CD4-positive, alpha-beta T cell (primary cell): ENCODE data around the gene SLCO2A1. TPM values are rescaled to one million over a fixed set of nuclear protein-coding genes. Genes with fewer than 3 reads are reported as not detected.

ENCODE experiments used
- ATAC-seq: fragments of 200-7000 bp; cut with Tn5 transposase; one replicate; pipeline ENCODE4 v1.10.0; 2022; ENCODE audit warnings: mild to moderate bottlenecking; ENCODE audit not compliant: poor library complexity
- CTCF ChIA-PET: fragments of 350-600 bp; sonication (Branson Sonifier 250); formaldehyde crosslinking; loops from one replicate; lab custom pipeline; 2021; ENCODE audit warnings: antibody characterized with exemption, inconsistent platforms; lab: Charles Lee
- POLR2A ChIA-PET: fragments of 350-600 bp; sonication (Branson Sonifier 250); formaldehyde crosslinking; loops from one replicate; lab custom pipeline; 2021; ENCODE audit warnings: antibody characterized with exemption, inconsistent platforms; lab: Charles Lee
- DNase-seq, 14 experiments: peaks; one replicate each; pipeline ENCODE4 v3.0.0-alpha.2; 2013 to 2020; ENCODE audit warnings: mixed read lengths in 2 of 14
- H3K27ac ChIP-seq, 2 donors: one replicate each; pipeline versions ENCODE4 v1.5.1 to v1.7.0; 2013; ENCODE audit warnings: low read length in 2 of 2, low read depth in 1 of 2, mild to moderate bottlenecking in 1 of 2
- H3K27me3 ChIP-seq, 2 experiments: 1 replicate in 1 of 2; 2 replicates in 1 of 2; pipeline versions ENCODE4 v1.6.1 to v1.7.0; 2013; ENCODE audit warnings: low read length in 2 of 2, control low read depth in 1 of 2, mild to moderate bottlenecking in 1 of 2, moderate library complexity in 1 of 2; ENCODE audit not compliant: insufficient read depth in 2 of 2, control insufficient read depth in 1 of 2
- H3K36me3 ChIP-seq: one replicate; pipeline ENCODE4 v1.6.1; 2013; ENCODE audit warnings: low read length, control low read depth; ENCODE audit not compliant: insufficient read depth
- H3K4me1 ChIP-seq: one replicate; pipeline ENCODE4 v1.6.1; 2013; ENCODE audit warnings: low read length, control low read depth; ENCODE audit not compliant: insufficient read depth
- H3K4me3 ChIP-seq: one replicate; pipeline ENCODE4 v1.5.1; 2013; ENCODE audit warnings: mild to moderate bottlenecking, low read length, moderate library complexity
- H3K9me3 ChIP-seq, 2 experiments: 1 replicate in 1 of 2; 2 replicates in 1 of 2; pipeline versions ENCODE4 v1.6.1 to v1.7.0; 2013; ENCODE audit warnings: low read length in 2 of 2, mild to moderate bottlenecking in 2 of 2, control low read depth in 1 of 2, moderate library complexity in 1 of 2; ENCODE audit not compliant: control insufficient read depth in 1 of 2, insufficient read depth in 1 of 2
- H3K27ac Mint-ChIP-seq: one replicate; pipeline ENCODE4 v1.8.0; 2020; ENCODE audit warnings: mixed read lengths
- H3K27me3 Mint-ChIP-seq: one replicate; pipeline ENCODE4 v1.8.0; 2021; ENCODE audit warnings: mixed read lengths
- H3K36me3 Mint-ChIP-seq: one replicate; pipeline ENCODE4 v1.8.0; 2021; ENCODE audit warnings: low read depth, mixed read lengths
- H3K4me1 Mint-ChIP-seq: one replicate; pipeline ENCODE4 v1.8.0; 2021; ENCODE audit warnings: low read depth, mixed read lengths
- H3K4me3 Mint-ChIP-seq: one replicate; pipeline ENCODE4 v1.8.0; 2020; ENCODE audit warnings: mild to moderate bottlenecking, mixed read lengths
- H3K9me3 Mint-ChIP-seq: one replicate; pipeline ENCODE4 v1.8.0; 2020; ENCODE audit warnings: mixed read lengths
- CTCF ChIP-seq: fragments of 200-600 bp; IDR thresholded peaks from one replicate; pipeline ENCODE4 v1.8.0; 2022; ENCODE audit warnings: antibody characterized with exemption, mild to moderate bottlenecking
- intact Hi-C, 2 experiments: fragments of 100-400 bp; cut with DNase I in 1 of 2; cut with micrococcal nuclease in 1 of 2; formaldehyde crosslinking; loops; one replicate each; pipeline versions ENCODE4 v1.15.1 to v1.9.0; 2023 to 2025; cut with DNase I, micrococcal nuclease
- total RNA-seq, 174 experiments: library from RNA in 2 of 174; stranded (reverse) in 2 of 174; gene quantifications; one replicate each; pipeline ENCODE4 v1.2.3 and lab custom pipeline; 2021 to 2026

SLCO2A1 gene
- total RNA-seq, 2 experiments from 2014 or later: not detected

GRCh38 chr3:133956982-133957381 lies 72.7 kb downstream of the SLCO2A1 start:
- Histone ChIP-seq H3K4me3 (no peak overlapping the region), H3K36me3 (no peaks in the 10 kb centered on the region), H3K9me3 (no peaks in the 10 kb centered on the region), H3K27ac (no peak overlapping the region), H3K4me1 (no peaks in the 10 kb centered on the region), H3K27me3 (no peaks in the 10 kb centered on the region)
- Mint-ChIP-seq H3K27ac (no peak overlapping the region), H3K27me3 (no peaks in the 10 kb centered on the region), H3K4me1 (no peaks in the 10 kb centered on the region), H3K4me3 (no peak overlapping the region), H3K9me3 (no peaks in the 10 kb centered on the region), H3K36me3 (no peaks in the 10 kb centered on the region)
- DNase-seq (no peak), ATAC-seq (no peak)
- intact Hi-C loops: no loop called here
- no peak for TF ChIP-seq CTCF
- CTCF ChIA-PET: no interaction called here
- POLR2A ChIA-PET: no interaction called here

DNA sequence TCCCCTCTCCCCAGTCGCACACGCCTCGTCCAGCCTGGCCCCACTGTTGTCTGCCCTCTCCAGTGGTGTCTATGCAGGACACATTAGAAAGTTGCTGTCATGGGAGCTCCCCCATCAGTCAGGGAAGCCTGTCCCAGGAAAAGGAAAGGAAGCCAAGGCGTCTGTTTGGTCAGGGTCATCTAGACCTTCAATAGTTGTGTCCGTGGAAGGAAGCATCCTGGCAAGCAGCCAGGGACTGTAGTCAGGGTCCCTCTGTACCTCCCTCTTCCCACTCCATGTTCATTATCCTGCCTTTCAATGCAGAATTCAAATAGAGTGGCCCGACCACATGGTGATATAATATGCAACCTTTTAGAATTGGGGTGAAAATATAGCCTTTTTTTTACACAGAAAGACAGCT lies 73.4 kb downstream of the SLCO2A1 start:
- no peak for TF ChIP-seq CTCF
- POLR2A ChIA-PET: no interaction called here
- Mint-ChIP-seq H3K27ac (no peak overlapping the region), H3K4me1 (no peaks in the 10 kb centered on the region), H3K36me3 (no peaks in the 10 kb centered on the region), H3K4me3 (no peak overlapping the region), H3K27me3 (no peaks in the 10 kb centered on the region), H3K9me3 (no peaks in the 10 kb centered on the region)
- Histone ChIP-seq H3K27me3 (no peaks in the 10 kb centered on the region), H3K4me1 (no peaks in the 10 kb centered on the region), H3K4me3 (no peak overlapping the region), H3K9me3 (no peaks in the 10 kb centered on the region), H3K27ac (no peak overlapping the region), H3K36me3 (no peaks in the 10 kb centered on the region)
- intact Hi-C loops: no loop called here
- CTCF ChIA-PET: no interaction called here
- ATAC-seq: no peak
- no peak for DNase-seq

DNA sequence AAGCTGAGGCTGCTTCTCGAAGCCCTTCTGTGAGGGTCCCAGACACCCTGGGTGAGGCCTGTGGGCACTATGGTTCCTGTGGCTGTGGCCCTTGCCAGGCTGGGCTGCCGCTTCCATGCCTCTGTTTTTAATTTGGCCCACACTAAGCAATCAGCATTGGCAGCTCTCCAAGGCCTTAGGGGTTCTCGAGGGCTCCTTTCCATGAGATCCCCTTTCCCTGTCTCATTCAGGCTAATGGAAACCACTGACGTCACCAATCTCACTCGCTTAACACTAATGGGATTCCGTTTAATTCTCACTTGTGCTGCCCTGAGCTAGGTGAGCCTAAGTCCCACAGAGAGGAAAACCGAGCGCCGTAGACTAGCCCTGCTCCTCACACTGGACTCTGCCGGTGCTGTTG lies 73.8 kb downstream of the SLCO2A1 start:
- no peaks in the 10 kb centered on the region for H3K9me3 ChIP-seq
- no peak for ATAC-seq
- intact Hi-C loops: no loop called here
- no peaks in the 10 kb centered on the region for H3K27me3 ChIP-seq
- ChIA-PET POLR2A (no interaction called here), CTCF (no interaction called here)
- H3K27ac Mint-ChIP-seq: no peak overlapping the region
- H3K4me3 ChIP-seq: no peak overlapping the region
- H3K36me3 ChIP-seq: no peaks in the 10 kb centered on the region
- no peaks in the 10 kb centered on the region for H3K27me3 Mint-ChIP-seq
- TF ChIP-seq CTCF: no peak
- H3K27ac ChIP-seq: no peak overlapping the region
- H3K4me1 Mint-ChIP-seq: no peaks in the 10 kb centered on the region
- no peaks in the 10 kb centered on the region for H3K9me3 Mint-ChIP-seq
- no peak overlapping the region for H3K4me3 Mint-ChIP-seq
- H3K36me3 Mint-ChIP-seq: no peaks in the 10 kb centered on the region
- H3K4me1 ChIP-seq: no peaks in the 10 kb centered on the region
- DNase-seq: no peak
